ENCODE data around the gene IL1RL1.
A peak's percentile ranks its signal among the peaks of the same experiment; 100 is the strongest.

IL1RL1 gene

DNA sequence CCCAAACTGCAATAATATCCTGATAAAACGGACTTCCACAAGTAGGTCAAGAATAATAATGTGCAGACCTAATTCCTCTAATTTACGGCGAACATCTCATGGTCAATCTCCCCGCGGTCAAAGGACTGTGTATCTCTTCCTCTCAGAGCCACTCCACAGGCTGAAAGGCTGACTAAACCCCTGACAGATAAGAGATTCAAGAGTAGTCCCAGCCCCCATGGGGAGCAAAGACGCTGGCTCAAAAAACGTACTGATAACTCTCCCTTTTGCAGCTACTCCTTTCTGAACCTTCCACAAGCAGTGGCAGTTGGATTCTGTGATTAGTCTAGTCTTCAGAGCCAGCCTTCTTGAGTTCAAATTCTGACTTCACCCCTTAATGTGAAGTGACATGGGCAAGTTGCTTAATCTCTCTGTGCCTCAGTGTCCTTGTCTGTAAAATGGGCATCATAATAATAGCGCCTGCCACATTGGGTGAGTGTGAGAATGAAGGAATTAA lies 24.6 kb downstream of the IL1RL1 start:
- DNase-seq = no peak

- no peak for DNase-seq
These were observed 25.2 kb downstream of the IL1RL1 start for GRCh38 chr2:102336502-102336945.

- DNase-seq = no peak
These were observed 25.6 kb downstream of the IL1RL1 start for GRCh38 chr2:102337012-102337411.

DNA sequence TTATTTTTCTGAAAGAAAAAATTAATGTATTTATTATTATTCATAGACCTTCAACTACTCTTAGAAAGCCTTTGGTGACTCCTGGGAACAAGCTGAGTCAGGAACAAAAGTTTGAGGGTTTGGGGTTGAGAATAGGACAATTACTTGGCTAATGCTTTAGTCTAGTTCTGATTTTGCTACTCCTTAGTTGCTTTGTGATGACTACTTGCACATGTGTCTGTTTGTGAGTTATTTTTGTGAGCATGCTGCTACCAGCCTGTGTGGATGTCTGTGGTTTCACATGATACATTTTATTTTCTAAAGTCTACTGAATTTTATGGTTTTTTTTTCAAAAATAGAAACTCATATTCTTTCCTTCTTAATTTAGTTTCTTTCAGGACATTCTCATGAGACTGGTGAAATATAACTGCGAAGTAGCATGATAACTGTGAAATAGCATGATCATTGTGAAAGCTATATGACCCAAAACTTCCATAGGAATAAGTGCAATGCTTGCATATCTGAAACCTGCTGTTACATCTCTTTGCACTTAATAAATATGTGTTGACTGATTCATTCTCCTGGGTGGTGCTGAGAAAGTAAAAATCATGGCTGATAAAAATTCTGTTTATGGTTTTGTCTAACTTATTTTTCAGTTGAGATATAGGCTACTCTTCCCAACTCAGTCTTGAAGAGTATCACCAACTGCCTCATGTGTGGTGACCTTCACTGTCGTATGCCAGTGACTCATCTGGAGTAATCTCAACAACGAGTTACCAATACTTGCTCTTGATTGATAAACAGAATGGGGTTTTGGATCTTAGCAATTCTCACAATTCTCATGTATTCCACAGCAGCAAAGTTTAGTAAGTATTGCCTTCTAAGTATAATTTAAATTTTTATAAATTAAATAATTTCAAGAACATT lies 26.4 kb downstream of the IL1RL1 start:
- no peak for DNase-seq

- no peak for DNase-seq
These were observed 29.4 kb downstream of the IL1RL1 start for GRCh38 chr2:102340778-102341177.

GRCh38 chr2:102342888-102343287 lies 31.5 kb downstream of the IL1RL1 start:
- DNase-seq = no peak

- DNase-seq = no peak
These were observed 33.0 kb downstream of the IL1RL1 start for GRCh38 chr2:102344397-102344796.

DNA sequence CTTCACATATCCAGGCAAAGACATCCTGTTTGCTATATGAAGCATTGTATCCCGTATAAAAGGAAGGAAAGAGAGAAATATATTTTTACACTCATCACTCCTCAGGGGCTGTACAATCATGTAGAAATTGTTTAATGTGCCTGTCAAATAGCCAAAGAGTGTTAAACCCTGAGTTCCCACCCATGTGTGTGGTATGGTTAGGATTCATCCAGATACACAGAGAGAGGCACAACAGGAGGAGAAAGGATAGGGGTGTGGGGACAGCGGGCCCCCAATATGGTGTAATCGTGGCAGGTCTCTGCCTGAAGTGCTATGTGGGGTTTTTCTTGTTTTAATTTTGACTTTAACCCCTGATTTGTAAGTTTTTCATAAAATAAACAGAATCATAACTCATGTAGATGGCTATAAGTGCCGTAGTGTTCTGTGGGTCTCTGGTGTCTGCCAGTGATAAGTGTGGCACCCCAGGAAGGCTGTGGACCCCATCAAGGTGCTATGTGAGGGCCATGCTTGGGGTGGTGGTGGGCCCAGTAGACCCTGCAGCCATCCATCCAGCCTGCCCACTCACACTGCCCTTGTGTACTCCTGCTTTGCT lies 34.1 kb downstream of the IL1RL1 start:
- DNase-seq = no peak

DNA sequence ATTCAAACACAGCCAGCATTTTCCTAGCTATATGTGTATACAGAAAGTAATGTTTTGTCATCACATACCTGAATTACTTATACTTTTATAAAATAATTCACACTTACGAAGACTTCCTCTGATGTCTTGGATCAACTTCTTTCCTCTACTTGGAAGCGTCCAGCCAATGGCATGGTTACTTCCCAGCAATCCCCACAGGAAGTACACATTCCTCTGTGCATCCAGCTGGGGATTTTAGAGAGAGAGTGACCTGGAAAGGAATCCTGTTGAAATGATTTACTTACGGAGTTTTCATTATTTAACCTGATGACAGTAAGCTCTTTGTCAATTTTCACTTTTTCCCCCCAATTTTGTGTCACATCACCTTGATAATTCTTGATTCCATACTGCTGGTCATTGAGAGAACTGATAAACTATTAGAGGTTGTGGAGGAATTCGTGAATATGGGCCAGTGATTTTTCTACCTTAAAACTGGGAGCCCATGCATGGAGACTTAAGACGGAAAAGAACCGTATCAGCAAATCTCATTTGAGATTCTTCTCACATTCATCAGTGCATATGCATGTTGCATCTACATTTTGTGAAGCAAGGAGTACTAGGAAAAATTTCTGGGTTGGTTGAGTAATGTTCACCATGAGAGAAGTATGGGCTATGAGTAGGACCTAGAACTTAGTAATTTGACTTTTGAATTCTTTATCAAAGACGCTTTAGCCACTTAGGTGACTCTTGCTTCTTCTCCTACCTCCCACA lies 35.2 kb downstream of the IL1RL1 start:
- DNase-seq = no peak

DNA sequence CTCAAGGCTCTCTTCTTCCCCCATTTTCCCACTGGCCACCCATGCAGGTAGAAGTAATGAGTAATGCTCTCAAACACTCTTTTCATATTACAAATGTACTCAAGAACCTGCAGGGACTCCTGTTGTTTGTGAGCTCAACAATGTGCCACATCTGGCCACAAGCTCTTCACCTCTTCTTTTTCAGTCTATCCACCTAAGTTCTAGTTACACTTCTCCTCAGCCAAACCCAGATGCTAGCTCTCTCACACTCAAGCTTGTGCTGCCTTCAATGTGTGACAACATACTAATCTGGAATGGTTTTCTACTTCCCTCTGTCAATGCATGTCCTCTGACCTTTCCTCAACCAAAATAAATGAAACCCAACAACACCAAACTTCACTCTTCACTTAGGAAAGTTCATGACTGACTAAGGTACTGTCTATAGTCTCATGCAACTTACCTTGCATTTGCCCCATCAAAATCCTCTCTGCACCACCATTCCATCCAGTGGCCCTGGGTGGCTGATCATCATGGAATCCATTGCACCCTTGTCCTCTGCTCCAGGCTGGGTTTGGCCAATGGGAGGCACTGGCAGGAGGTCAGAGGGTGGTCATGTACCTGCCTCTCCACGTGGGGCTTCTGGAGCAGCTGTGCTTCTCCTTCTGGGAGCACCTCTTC lies 38.9 kb downstream of the IL1RL1 start:
- DNase-seq = no peak

DNA sequence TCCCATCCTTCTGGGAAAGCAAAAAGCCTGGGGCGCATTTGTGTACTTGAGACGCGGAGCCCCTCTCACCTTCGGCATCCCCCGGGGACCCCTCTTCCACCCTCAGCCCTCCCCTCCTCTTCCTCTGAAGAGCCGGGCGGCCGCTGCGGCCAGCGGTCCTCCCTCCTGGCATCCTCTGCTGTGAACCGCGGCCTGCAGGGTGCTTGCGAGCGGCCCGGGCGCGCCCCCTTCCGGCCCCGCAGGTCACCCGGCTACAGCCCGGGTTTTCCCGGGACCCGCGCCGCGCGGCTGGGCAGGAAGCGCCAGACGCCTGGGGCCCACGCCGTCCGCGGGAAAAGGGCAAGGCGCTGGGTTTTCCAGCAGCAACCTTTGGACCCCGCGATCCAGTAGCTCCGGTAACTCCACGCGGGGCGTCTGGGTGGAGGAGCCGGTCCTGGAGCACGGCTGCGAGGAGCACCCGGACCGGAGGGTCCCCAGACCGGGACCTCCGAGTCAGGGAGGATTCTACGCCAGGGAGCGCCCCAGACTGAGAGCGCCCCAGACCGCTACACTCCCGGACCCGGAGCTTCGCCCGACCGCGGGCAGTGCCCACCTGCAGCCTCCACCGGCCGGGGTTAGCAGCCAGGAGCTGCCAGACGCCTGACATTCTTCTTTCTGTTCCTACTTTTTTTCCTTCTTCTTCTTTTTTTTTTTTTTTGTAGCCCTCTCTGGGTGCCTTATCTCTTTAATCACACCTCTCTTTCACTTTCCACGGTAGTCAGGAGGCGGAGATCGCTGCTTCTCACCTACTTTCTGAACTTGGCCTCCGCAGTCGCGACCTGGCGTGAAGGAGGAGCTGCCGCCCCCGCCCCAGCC lies 44.4 kb downstream of the IL1RL1 start, which contains the start of gene IL18R1:
Gene IL18R1 (plus strand): TSS at position 271 of the 855 bp plus-strand sequence. CDS start 6,865 bp downstream, outside the sequence.
- DNase-seq = peak in 50 of 56 donors; percentile 3 to 71 (median 27)

- DNase-seq = no peak
These were observed 45.0 kb downstream of the IL1RL1 start for GRCh38 chr2:102356381-102356712.

DNA sequence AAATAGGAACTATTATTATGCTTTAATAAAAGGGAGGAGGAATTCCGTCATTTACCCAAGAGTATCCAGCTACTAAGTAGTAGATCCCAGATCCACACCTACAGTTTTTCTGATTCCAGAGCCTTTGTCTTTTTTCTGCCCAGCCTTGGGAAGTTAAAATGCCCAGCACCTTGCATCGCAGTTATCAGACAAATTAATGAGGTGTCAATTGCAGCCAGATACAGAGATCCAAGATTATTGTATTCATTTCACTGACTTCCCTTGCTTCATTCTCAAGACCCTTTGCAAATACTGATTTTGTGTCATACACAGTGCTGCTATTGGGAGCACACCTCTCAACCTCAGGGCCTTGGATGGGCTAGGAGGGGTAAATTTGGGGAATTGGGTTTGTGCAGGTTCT lies 45.4 kb downstream of the IL1RL1 start:
- DNase-seq = no peak

DNA sequence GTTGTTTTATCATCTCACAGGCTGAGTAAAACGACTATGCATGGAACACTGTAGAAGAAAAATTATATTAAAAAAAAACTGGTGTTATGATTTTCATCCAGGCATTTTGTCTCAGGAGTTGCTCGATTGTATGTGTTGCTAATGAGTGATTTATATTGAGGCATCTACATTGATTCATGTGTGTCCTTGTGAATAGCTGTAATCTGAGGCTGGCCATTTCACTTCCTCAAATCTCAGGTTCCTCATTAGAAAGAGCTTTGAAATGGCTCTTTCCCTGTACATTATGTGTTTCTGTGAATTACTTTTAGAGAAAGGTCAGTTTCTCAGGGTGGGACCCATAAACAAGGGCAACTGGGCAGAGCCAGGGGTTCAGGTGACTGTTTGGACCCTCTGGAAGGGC lies 46.6 kb downstream of the IL1RL1 start:
- no peak for DNase-seq

DNA sequence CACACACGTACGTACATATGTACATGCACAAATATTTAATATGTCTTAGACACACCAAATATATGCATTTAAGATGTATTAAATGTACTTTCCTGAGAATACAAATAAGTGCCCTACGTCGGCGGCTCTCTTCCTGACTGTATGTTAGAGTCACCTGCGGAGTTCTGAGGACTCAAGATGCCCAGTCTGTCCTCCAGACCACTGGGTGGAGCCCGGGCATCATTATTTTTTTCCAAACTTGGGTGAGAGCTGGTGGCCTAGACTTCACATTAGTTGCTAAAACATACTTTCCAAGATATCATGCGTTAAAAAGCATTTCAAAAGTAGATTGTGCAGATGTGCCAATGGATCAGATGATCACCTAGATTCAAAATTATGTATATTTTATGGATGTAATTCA lies 47.1 kb downstream of the IL1RL1 start:
- no peak for DNase-seq

DNA sequence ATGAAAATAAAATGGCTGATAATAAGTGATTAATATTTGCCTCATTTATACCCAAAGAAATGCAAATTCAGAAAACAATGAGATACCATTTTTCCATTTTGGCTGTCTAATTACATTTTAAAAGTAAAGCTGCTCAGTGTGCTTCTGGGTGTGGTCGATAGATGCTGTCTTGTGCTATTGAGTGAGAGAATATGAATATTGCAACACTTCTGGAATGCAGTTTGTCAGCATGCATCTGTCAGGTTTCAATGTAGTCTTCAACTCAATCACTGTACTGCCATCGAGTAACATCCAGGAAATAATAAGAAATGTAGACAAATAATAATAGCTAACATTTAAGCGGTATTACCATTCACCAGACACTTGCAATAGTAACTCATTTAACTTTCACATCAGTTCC lies 48.2 kb downstream of the IL1RL1 start:
- DNase-seq = no peak

DNA sequence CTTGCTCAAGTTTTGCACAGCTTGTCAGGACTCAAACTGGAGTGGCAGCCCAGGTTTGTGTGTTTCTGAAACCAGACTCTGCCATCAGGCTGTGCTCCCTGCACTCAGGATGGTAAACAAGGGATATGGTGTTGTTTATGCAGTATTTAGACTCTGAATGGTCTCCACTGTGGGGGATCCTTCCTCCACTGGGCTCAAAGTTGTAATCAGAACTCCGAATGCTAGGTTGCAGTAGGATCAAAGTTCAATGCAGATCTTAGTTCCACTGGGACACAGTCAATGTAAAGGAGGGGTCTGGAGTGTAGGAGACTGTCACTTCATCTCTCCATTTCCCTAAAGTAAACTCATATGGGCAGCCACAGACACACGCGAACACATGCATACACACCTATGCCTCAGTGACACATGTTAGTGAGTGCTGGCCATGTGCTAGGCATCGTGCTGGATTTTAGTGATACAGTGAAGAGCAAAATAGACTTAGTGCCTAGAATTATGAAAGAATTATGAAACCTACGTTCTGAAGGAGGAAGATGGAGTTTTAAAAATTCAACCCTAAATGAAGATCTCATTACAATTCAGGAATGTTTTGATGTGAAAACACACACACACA lies 50.4 kb downstream of the IL1RL1 start:
- DNase-seq = no peak

DNA sequence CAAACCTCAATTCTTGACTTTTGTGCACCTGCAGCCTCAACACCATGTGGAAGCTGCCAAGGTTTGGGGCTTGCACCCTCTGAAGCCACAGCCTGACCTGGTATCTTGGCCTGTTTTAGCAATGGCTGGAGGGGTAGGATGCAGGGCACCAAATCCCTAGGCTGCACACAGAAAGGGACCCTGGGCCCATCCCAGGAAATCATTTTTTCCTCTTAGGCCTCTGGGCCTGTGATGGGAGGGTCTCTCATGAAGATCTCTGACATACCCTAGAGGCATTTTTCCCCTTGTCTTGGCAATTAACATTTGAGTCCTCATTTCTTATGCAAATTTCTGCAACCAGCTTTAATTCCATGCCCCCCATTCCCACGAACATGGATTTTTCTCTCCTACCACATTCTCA lies 54.4 kb downstream of the IL1RL1 start:
- no peak for DNase-seq

DNA sequence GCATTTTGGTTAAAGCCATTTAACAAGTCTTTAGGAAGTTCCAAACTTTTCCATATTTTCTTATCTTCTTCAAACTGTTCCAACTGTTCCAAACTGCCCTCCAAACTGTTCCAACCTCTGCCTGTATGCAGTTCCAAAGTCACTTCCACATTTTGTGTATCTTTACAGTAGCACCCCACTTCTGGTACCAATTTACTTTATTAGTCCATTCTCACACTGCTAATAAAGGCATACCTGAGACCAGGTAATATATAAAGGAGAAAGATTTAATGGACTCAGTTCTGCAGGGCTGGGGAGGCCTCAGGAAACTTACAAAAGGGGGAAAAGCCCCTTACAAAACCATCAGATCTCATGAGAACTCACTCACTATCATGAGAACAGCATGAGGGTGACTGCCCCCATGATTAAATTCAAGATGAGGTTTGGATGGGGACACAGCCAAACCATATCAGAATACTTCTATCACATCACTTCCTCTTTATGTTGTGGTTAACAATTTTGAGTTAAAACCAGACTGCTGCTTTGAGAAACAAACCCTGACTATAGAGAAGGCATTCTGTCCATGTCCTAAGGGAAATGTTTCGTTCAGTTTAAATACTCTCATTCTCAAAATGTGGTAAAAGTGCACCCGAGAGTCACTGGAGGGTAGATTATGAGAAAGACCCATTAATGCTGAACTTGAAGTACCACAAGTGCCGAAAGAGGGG lies 55.2 kb downstream of the IL1RL1 start:
- DNase-seq = no peak

Data from nucleus accumbens (tissue), 56 donors.